SK-N-SH treated with all-trans-retinoic acid at 6 μM for 48 hours (cell line): Measurements from ENCODE around the gene OR2T10.

ENCODE experiments used
- ATAC-seq: fragments of 200-7000 bp; cut with Tn5 transposase; 3 replicates; pipeline ENCODE4 v1.9.1; 2020; ENCODE audit warnings: mild to moderate bottlenecking, moderate library complexity
- BACH2 ChIP-seq: fragments of 250-450 bp; sonication (Bioruptor Pico); IDR thresholded peaks from 2 replicates; pipeline ENCODE4 v1.9.0; 2021; ENCODE audit warnings: mild to moderate bottlenecking, borderline replicate concordance
- CREB5 ChIP-seq: fragments of 250-450 bp; sonication (Bioruptor Pico); IDR thresholded peaks from 2 replicates; pipeline ENCODE4 v1.5.1; 2020; ENCODE audit warnings: low read depth, mild to moderate bottlenecking, moderate library complexity
- CSDC2 ChIP-seq: fragments of 250-450 bp; sonication (Bioruptor Pico); IDR thresholded peaks from 2 replicates; pipeline ENCODE4 v1.5.0; 2020; ENCODE audit warnings: mild to moderate bottlenecking, moderate library complexity
- CSRNP3 ChIP-seq: fragments of 250-450 bp; sonication (Bioruptor Pico); IDR thresholded peaks from 2 replicates; pipeline ENCODE4 v1.5.1; 2021; ENCODE audit warnings: mild to moderate bottlenecking, moderate library complexity
- ESRRG ChIP-seq: fragments of 250-450 bp; sonication (Bioruptor Pico); IDR thresholded peaks from 2 replicates; pipeline ENCODE4 v1.6.1; 2021; ENCODE audit warnings: mild to moderate bottlenecking
- GLIS3 ChIP-seq: fragments of 250-450 bp; sonication (Bioruptor Pico); IDR thresholded peaks from 2 replicates; pipeline ENCODE4 v1.5.0; 2020; ENCODE audit warnings: mild to moderate bottlenecking, moderate library complexity
- ISL1 ChIP-seq: fragments of 250-450 bp; sonication (Bioruptor Pico); IDR thresholded peaks from 2 replicates; pipeline ENCODE4 v2.1.2; 2022; ENCODE audit warnings: mild to moderate bottlenecking, moderate library complexity
- PATZ1 ChIP-seq: fragments of 250-450 bp; sonication (Bioruptor Pico); IDR thresholded peaks from 2 replicates; pipeline ENCODE4 v1.8.0; 2020; ENCODE audit warnings: mild to moderate bottlenecking, moderate library complexity, borderline replicate concordance
- POU6F1 ChIP-seq: fragments of 250-450 bp; sonication (Bioruptor Pico); IDR thresholded peaks from 2 replicates; pipeline ENCODE4 v1.8.0; 2021; ENCODE audit warnings: low read depth, mild to moderate bottlenecking, moderate library complexity, borderline replicate concordance
- PPARA ChIP-seq: fragments of 250-450 bp; sonication (Bioruptor Pico); IDR thresholded peaks from 2 replicates; pipeline ENCODE4 v1.5.0; 2020; ENCODE audit warnings: mild to moderate bottlenecking, borderline replicate concordance
- RARB ChIP-seq: fragments of 250-450 bp; sonication (Bioruptor Pico); IDR thresholded peaks from 2 replicates; pipeline ENCODE4 v1.8.0; 2021; ENCODE audit warnings: mild to moderate bottlenecking, moderate library complexity
- TOX ChIP-seq: fragments of 250-450 bp; sonication (Bioruptor Pico); IDR thresholded peaks from 2 replicates; pipeline ENCODE4 v1.8.0; 2021; ENCODE audit warnings: mild to moderate bottlenecking, moderate library complexity, borderline replicate concordance
- TSHZ2 ChIP-seq: fragments of 250-450 bp; sonication (Bioruptor Pico); IDR thresholded peaks from 2 replicates; pipeline ENCODE4 v1.5.0; 2020; ENCODE audit warnings: mild to moderate bottlenecking, moderate library complexity
- ZC3H10 ChIP-seq: fragments of 250-450 bp; sonication (Bioruptor Pico); IDR thresholded peaks from 2 replicates; pipeline ENCODE4 v1.5.1; 2021; ENCODE audit warnings: mild to moderate bottlenecking, moderate library complexity
- ZFP3 ChIP-seq: fragments of 250-450 bp; sonication (Bioruptor Pico); IDR thresholded peaks from 2 replicates; pipeline ENCODE4 v1.5.0; 2020; ENCODE audit warnings: mild to moderate bottlenecking, moderate library complexity
- ZNF565 ChIP-seq: fragments of 450-650 bp; formaldehyde crosslinking; conservative IDR thresholded peaks from 2 replicates; pipeline ENCODE4 v1.5.0; 2020; ENCODE audit warnings: low read depth, mild to moderate bottlenecking, moderate library complexity
- ZNF8 ChIP-seq: fragments of 450-650 bp; formaldehyde crosslinking; IDR thresholded peaks from 2 replicates; pipeline ENCODE4 v1.5.0; 2020; ENCODE audit warnings: mild to moderate bottlenecking, moderate library complexity

The OR2T10 gene

GRCh38 chr1:248613742-248614141 lies 16.2 kb upstream of the OR2T10 start:
- no peak for ATAC-seq

GRCh38 chr1:248611883-248612414 lies 14.4 kb upstream of the OR2T10 start:
- no peak for ATAC-seq

More at GRCh38 chr1:248613742-248614141, 16.2 kb upstream of the OR2T10 start:
- no peak for TF ChIP-seq PPARA (CRISPR knock-in tag)
- no peak for TF ChIP-seq TSHZ2 (CRISPR knock-in tag)
- TF ChIP-seq CSRNP3 (CRISPR knock-in tag) = no peak
- no peak for TF ChIP-seq ZC3H10
- no peak for TF ChIP-seq BACH2 (CRISPR knock-in tag)
- TF ChIP-seq ESRRG (CRISPR knock-in tag) = no peak
- TF ChIP-seq ZNF565 (CRISPR knock-in tag) = no peak
- TF ChIP-seq CREB5 (CRISPR knock-in tag) = no peak
- no peak for TF ChIP-seq CSDC2 (CRISPR knock-in tag)
- TF ChIP-seq, all 23 proteins: peak for 0

More at GRCh38 chr1:248611883-248612414, 14.4 kb upstream of the OR2T10 start:
- TF ChIP-seq ZFP3 (CRISPR knock-in tag) (no peak), PATZ1 (no peak), TSHZ2 (CRISPR knock-in tag) (no peak), GLIS3 (CRISPR knock-in tag) (no peak), POU6F1 (CRISPR knock-in tag) (no peak), ZNF8 (CRISPR knock-in tag) (no peak), ZC3H10 (no peak), TOX (CRISPR knock-in tag) (no peak), ESRRG (CRISPR knock-in tag) (no peak), CSRNP3 (CRISPR knock-in tag) (no peak), ISL1 (CRISPR knock-in tag) (no peak), RARB (CRISPR knock-in tag) (no peak), ZNF565 (CRISPR knock-in tag) (no peak)
